Activated naive CD8-positive, alpha-beta T cell treated with anti-CD3 and anti-CD28 coated beads, Interleukin-2, amount 10 ng/mL, durations not matched to agents 7 days and 5 days (primary cell): ENCODE data around the gene MTHFSD. TPM values are rescaled to one million over a fixed set of nuclear protein-coding genes. Genes with fewer than 3 reads are reported as not detected.

Source experiments
- ATAC-seq: fragments of 150-1000 bp; cut with Tn5 transposase; one replicate; pipeline ENCODE4 v1.10.0; 2021; ENCODE audit warnings: low read depth, moderate library complexity
- POLR2A ChIA-PET: fragments of 350-600 bp; sonication (Branson Sonifier 250); formaldehyde crosslinking; loops from one replicate; lab custom pipeline; 2021; ENCODE audit warnings: antibody characterized with exemption; lab: Charles Lee
- DNase-seq: peaks from one replicate; pipeline ENCODE4 v3.0.0; 2021
- H3K27ac Mint-ChIP-seq: one replicate; pipeline ENCODE4 v1.8.0; 2022; ENCODE audit warnings: mild to moderate bottlenecking, mixed read lengths
- H3K27me3 Mint-ChIP-seq: one replicate; pipeline ENCODE4 v1.8.0; 2022; ENCODE audit warnings: mild to moderate bottlenecking, moderate library complexity, mixed read lengths
- H3K36me3 Mint-ChIP-seq: one replicate; pipeline ENCODE4 v1.8.0; 2021; ENCODE audit warnings: mild to moderate bottlenecking, mixed read lengths
- H3K4me1 Mint-ChIP-seq: one replicate; pipeline ENCODE4 v1.8.0; 2021; ENCODE audit warnings: mixed read lengths
- H3K4me3 Mint-ChIP-seq: one replicate; pipeline ENCODE4 v1.8.0; 2022; ENCODE audit warnings: mild to moderate bottlenecking, moderate library complexity, mixed read lengths
- H3K9me3 Mint-ChIP-seq: one replicate; pipeline ENCODE4 v1.8.0; 2021; ENCODE audit warnings: mixed read lengths
- total RNA-seq, 2 experiments: library from RNA; stranded (reverse); gene quantifications; one replicate each; pipeline ENCODE4 v1.2.3, GENCODE V29; 2021

Gene MTHFSD
- total RNA-seq, 2 experiments from 2014 or later, result 33.2 to 34.6 TPM

GRCh38 chr16:86545481-86545880 is 9.6 kb downstream of the MTHFSD start:
- Mint-ChIP-seq H3K9me3 (no peaks in the 10 kb centered on the region), H3K4me1 (peaks cover 2% of the 10 kb centered on the region), H3K36me3 (peaks cover 8% of the 10 kb centered on the region), H3K4me3 (no peak overlapping the region), H3K27ac (no peak overlapping the region), H3K27me3 (no peaks in the 10 kb centered on the region)
- DNase-seq, result no peak
- no peak for ATAC-seq
- POLR2A ChIA-PET, result no interaction called here

- peaks cover 8% of the 10 kb centered on the region for H3K36me3 Mint-ChIP-seq
- H3K27me3 Mint-ChIP-seq, result no peaks in the 10 kb centered on the region
- POLR2A ChIA-PET, result no interaction called here
- DNase-seq (no peak), ATAC-seq (no peak)
- no peaks in the 10 kb centered on the region for H3K4me1 Mint-ChIP-seq
- H3K9me3 Mint-ChIP-seq, result no peaks in the 10 kb centered on the region
- H3K27ac Mint-ChIP-seq, result no peak overlapping the region
- H3K4me3 Mint-ChIP-seq, result no peak overlapping the region
Observed at GRCh38 chr16:86542756-86543750, 12.0 kb downstream of the MTHFSD start.

GRCh38 chr16:86541560-86541959 is 13.5 kb downstream of the MTHFSD start:
- Mint-ChIP-seq H3K27ac (no peak overlapping the region), H3K4me1 (no peaks in the 10 kb centered on the region), H3K27me3 (no peaks in the 10 kb centered on the region), H3K9me3 (no peaks in the 10 kb centered on the region), H3K4me3 (no peak overlapping the region), H3K36me3 (peaks cover 7% of the 10 kb centered on the region)
- no peak for DNase-seq
- POLR2A ChIA-PET, result no interaction called here
- ATAC-seq, result no peak

GRCh38 chr16:86540894-86541293 is 14.1 kb downstream of the MTHFSD start:
- Mint-ChIP-seq H3K4me3 (no peak overlapping the region), H3K4me1 (no peaks in the 10 kb centered on the region), H3K27me3 (no peaks in the 10 kb centered on the region), H3K9me3 (no peaks in the 10 kb centered on the region), H3K36me3 (peaks cover 6% of the 10 kb centered on the region), H3K27ac (no peak overlapping the region)
- ATAC-seq (no peak), DNase-seq (no peak)
- POLR2A ChIA-PET, result no interaction called here

GRCh38 chr16:86538196-86538780 is 16.7 kb downstream of the MTHFSD start:
- DNase-seq (no peak), ATAC-seq (no peak)
- no peak overlapping the region for H3K27ac Mint-ChIP-seq
- POLR2A ChIA-PET, result no interaction called here
- no peaks in the 10 kb centered on the region for H3K36me3 Mint-ChIP-seq
- no peaks in the 10 kb centered on the region for H3K4me1 Mint-ChIP-seq
- no peaks in the 10 kb centered on the region for H3K9me3 Mint-ChIP-seq
- H3K4me3 Mint-ChIP-seq, result no peak overlapping the region
- H3K27me3 Mint-ChIP-seq, result no peaks in the 10 kb centered on the region

- DNase-seq (no peak), ATAC-seq (no peak)
- Mint-ChIP-seq H3K4me3 (no peak overlapping the region), H3K9me3 (no peaks in the 10 kb centered on the region), H3K36me3 (no peaks in the 10 kb centered on the region), H3K4me1 (no peaks in the 10 kb centered on the region), H3K27ac (no peak overlapping the region), H3K27me3 (no peaks in the 10 kb centered on the region)
- POLR2A ChIA-PET, result no interaction called here
Observed at GRCh38 chr16:86537486-86537885, 17.5 kb downstream of the MTHFSD start.

- DNase-seq (no peak), ATAC-seq (no peak)
- Mint-ChIP-seq H3K36me3 (no peaks in the 10 kb centered on the region), H3K4me1 (no peaks in the 10 kb centered on the region), H3K9me3 (no peaks in the 10 kb centered on the region), H3K27me3 (no peaks in the 10 kb centered on the region), H3K4me3 (no peak overlapping the region), H3K27ac (no peak overlapping the region)
- POLR2A ChIA-PET, result no interaction called here
Observed at GRCh38 chr16:86536621-86537020, 18.4 kb downstream of the MTHFSD start.

GRCh38 chr16:86534779-86535615 is 20.0 kb downstream of the MTHFSD start:
- Mint-ChIP-seq H3K4me1 (no peaks in the 10 kb centered on the region), H3K9me3 (no peaks in the 10 kb centered on the region), H3K27me3 (no peaks in the 10 kb centered on the region), H3K4me3 (no peak overlapping the region), H3K27ac (no peak overlapping the region), H3K36me3 (no peaks in the 10 kb centered on the region)
- no peak for ATAC-seq
- no peak for DNase-seq
- POLR2A ChIA-PET, result no interaction called here

GRCh38 chr16:86533767-86534351 is 21.2 kb downstream of the MTHFSD start:
- POLR2A ChIA-PET, result no interaction called here
- no peaks in the 10 kb centered on the region for H3K27me3 Mint-ChIP-seq

GRCh38 chr16:86533076-86533475 is 22.0 kb downstream of the MTHFSD start:
- DNase-seq (no peak), ATAC-seq (no peak)
- no peak overlapping the region for H3K27ac Mint-ChIP-seq
- POLR2A ChIA-PET, result no interaction called here
- no peaks in the 10 kb centered on the region for H3K27me3 Mint-ChIP-seq
- H3K4me1 Mint-ChIP-seq, result no peaks in the 10 kb centered on the region
- H3K36me3 Mint-ChIP-seq, result no peaks in the 10 kb centered on the region
- H3K9me3 Mint-ChIP-seq, result no peaks in the 10 kb centered on the region
- no peak overlapping the region for H3K4me3 Mint-ChIP-seq

More at GRCh38 chr16:86533767-86534351, 21.2 kb downstream of the MTHFSD start:
- no peaks in the 10 kb centered on the region for H3K4me1 Mint-ChIP-seq
- H3K36me3 Mint-ChIP-seq, result no peaks in the 10 kb centered on the region
- ATAC-seq (no peak), DNase-seq (no peak)
- no peak overlapping the region for H3K27ac Mint-ChIP-seq
- no peak overlapping the region for H3K4me3 Mint-ChIP-seq
- no peaks in the 10 kb centered on the region for H3K9me3 Mint-ChIP-seq

- no peaks in the 10 kb centered on the region for H3K36me3 Mint-ChIP-seq
- no peaks in the 10 kb centered on the region for H3K4me1 Mint-ChIP-seq
- H3K27me3 Mint-ChIP-seq, result no peaks in the 10 kb centered on the region
- ATAC-seq (no peak), DNase-seq (no peak)
- H3K9me3 Mint-ChIP-seq, result no peaks in the 10 kb centered on the region
- no peak overlapping the region for H3K27ac Mint-ChIP-seq
- H3K4me3 Mint-ChIP-seq, result no peak overlapping the region
- POLR2A ChIA-PET, result interaction anchor here (1.0 kb wide), 1 partner anchor 18 kb away, joined by 3 read pairs; no protein-coding TSS in a partner anchor
Observed at GRCh38 chr16:86532526-86532815, 22.6 kb downstream of the MTHFSD start.

GRCh38 chr16:86531641-86532525 is 23.2 kb downstream of the MTHFSD start:
- H3K27me3 Mint-ChIP-seq, result no peaks in the 10 kb centered on the region
- no peaks in the 10 kb centered on the region for H3K36me3 Mint-ChIP-seq
- ATAC-seq, result no peak
- no peaks in the 10 kb centered on the region for H3K9me3 Mint-ChIP-seq
- POLR2A ChIA-PET, result interaction anchor here (1.0 kb wide), 1 partner anchor 19 kb away, joined by 3 read pairs; no protein-coding TSS in a partner anchor
- H3K4me1 Mint-ChIP-seq, result no peaks in the 10 kb centered on the region
- DNase-seq, result no peak
- no peak overlapping the region for H3K27ac Mint-ChIP-seq
- H3K4me3 Mint-ChIP-seq, result no peak overlapping the region
